Measurements from ENCODE around the gene GON4L.
A peak's percentile ranks its signal among the peaks of the same experiment; 100 is the strongest.
"Not testable (repeated sequence)": the region's sequence is repeated elsewhere in the genome, so short reads cannot be mapped to it uniquely, and the experiment has no call there.

Gene GON4L

GRCh38 chr1:155856975-155857930, at the start of gene GON4L:
Gene GON4L, minus strand, starts transcription at chr1:155857214. Its CDS starts 3,434 bp downstream, at chr1:155853780.
- H3K4me3 ChIP-seq (ENCODE audit: low read depth, low read length), result peak within 1 kb of the TSS; percentile 93
- H3K9ac ChIP-seq (ENCODE audit: low read length), result peak within 1 kb of the TSS; percentile 88
- H3K9me3 ChIP-seq (ENCODE audit: control insufficient read depth, insufficient read depth, low read depth, low read length), result no peaks in the 10 kb centered on the region
- H3K4me1 ChIP-seq (ENCODE audit: control insufficient read depth, insufficient read depth, low read length), result peaks cover 6% of the 10 kb centered on the region; the same call in 1 of the 2 replicates
- peaks cover 30% of the 10 kb centered on the region for H3K36me3 ChIP-seq (ENCODE audit: control insufficient read depth, insufficient read depth, low read length)
- no peaks in the 10 kb centered on the region; the same call in 1 of the 2 replicates for H3K27me3 ChIP-seq (ENCODE audit: control insufficient read depth, insufficient read depth, low read length)
- H3K27ac ChIP-seq (ENCODE audit: low read depth, low read length), result peak within 1 kb of the TSS; percentile 21

GRCh38 chr1:155904261-155904660, 47.2 kb upstream of the GON4L start:
- H3K4me1 ChIP-seq (ENCODE audit: control insufficient read depth, insufficient read depth, low read length), result no peaks in the 10 kb centered on the region
- no peaks in the 10 kb centered on the region for H3K27me3 ChIP-seq (ENCODE audit: control insufficient read depth, insufficient read depth, low read length)
- H3K27ac ChIP-seq (ENCODE audit: low read depth, low read length), result no peak overlapping the region
- H3K9ac ChIP-seq (ENCODE audit: low read length), result no peak overlapping the region
- H3K9me3 ChIP-seq (ENCODE audit: control insufficient read depth, insufficient read depth, low read depth, low read length), result no peaks in the 10 kb centered on the region
- no peak overlapping the region for H3K4me3 ChIP-seq (ENCODE audit: low read depth, low read length)
- peaks cover 80% of the 10 kb centered on the region for H3K36me3 ChIP-seq (ENCODE audit: control insufficient read depth, insufficient read depth, low read length)

- H3K4me1 ChIP-seq (ENCODE audit: control insufficient read depth, insufficient read depth, low read length), result no peaks in the 10 kb centered on the region
- peaks cover 71% of the 10 kb centered on the region for H3K36me3 ChIP-seq (ENCODE audit: control insufficient read depth, insufficient read depth, low read length)
- no peaks in the 10 kb centered on the region for H3K9me3 ChIP-seq (ENCODE audit: control insufficient read depth, insufficient read depth, low read depth, low read length)
- H3K9ac ChIP-seq (ENCODE audit: low read length), result no peak overlapping the region
- H3K27ac ChIP-seq (ENCODE audit: low read depth, low read length), result no peak overlapping the region
- no peak overlapping the region for H3K4me3 ChIP-seq (ENCODE audit: low read depth, low read length)
- H3K27me3 ChIP-seq (ENCODE audit: control insufficient read depth, insufficient read depth, low read length), result no peaks in the 10 kb centered on the region
Measured at GRCh38 chr1:155900161-155900560, 43.1 kb upstream of the GON4L start.

- peaks cover 66% of the 10 kb centered on the region for H3K36me3 ChIP-seq (ENCODE audit: control insufficient read depth, insufficient read depth, low read length)
- H3K9ac ChIP-seq (ENCODE audit: low read length), result no peak overlapping the region
Measured at GRCh38 chr1:155899683-155900082, 42.7 kb upstream of the GON4L start.

GRCh38 chr1:155898888-155899287, 41.9 kb upstream of the GON4L start:
- no peak overlapping the region for H3K9ac ChIP-seq (ENCODE audit: low read length)
- H3K27ac ChIP-seq (ENCODE audit: low read depth, low read length), result no peak overlapping the region
- H3K4me3 ChIP-seq (ENCODE audit: low read depth, low read length), result no peak overlapping the region
- H3K4me1 ChIP-seq (ENCODE audit: control insufficient read depth, insufficient read depth, low read length), result no peaks in the 10 kb centered on the region
- H3K9me3 ChIP-seq (ENCODE audit: control insufficient read depth, insufficient read depth, low read depth, low read length), result no peaks in the 10 kb centered on the region
- peaks cover 58% of the 10 kb centered on the region for H3K36me3 ChIP-seq (ENCODE audit: control insufficient read depth, insufficient read depth, low read length)
- H3K27me3 ChIP-seq (ENCODE audit: control insufficient read depth, insufficient read depth, low read length), result no peaks in the 10 kb centered on the region

More at GRCh38 chr1:155899683-155900082, 42.7 kb upstream of the GON4L start:
- Histone ChIP-seq H3K27ac (ENCODE audit: low read depth, low read length) (no peak overlapping the region), H3K9me3 (ENCODE audit: control insufficient read depth, insufficient read depth, low read depth, low read length) (no peaks in the 10 kb centered on the region), H3K4me3 (ENCODE audit: low read depth, low read length) (no peak overlapping the region), H3K4me1 (ENCODE audit: control insufficient read depth, insufficient read depth, low read length) (no peaks in the 10 kb centered on the region), H3K27me3 (ENCODE audit: control insufficient read depth, insufficient read depth, low read length) (no peaks in the 10 kb centered on the region)

- no peaks in the 10 kb centered on the region for H3K9me3 ChIP-seq (ENCODE audit: control insufficient read depth, insufficient read depth, low read depth, low read length)
- no peak overlapping the region for H3K4me3 ChIP-seq (ENCODE audit: low read depth, low read length)
- peaks cover 51% of the 10 kb centered on the region for H3K36me3 ChIP-seq (ENCODE audit: control insufficient read depth, insufficient read depth, low read length)
- H3K9ac ChIP-seq (ENCODE audit: low read length), result no peak overlapping the region
- no peaks in the 10 kb centered on the region for H3K4me1 ChIP-seq (ENCODE audit: control insufficient read depth, insufficient read depth, low read length)
- H3K27ac ChIP-seq (ENCODE audit: low read depth, low read length), result no peak overlapping the region
- H3K27me3 ChIP-seq (ENCODE audit: control insufficient read depth, insufficient read depth, low read length), result no peaks in the 10 kb centered on the region
Measured at GRCh38 chr1:155897746-155898145, 40.7 kb upstream of the GON4L start.

- H3K4me1 ChIP-seq (ENCODE audit: control insufficient read depth, insufficient read depth, low read length); H3K9ac ChIP-seq (ENCODE audit: low read length); H3K27ac ChIP-seq (ENCODE audit: low read depth, low read length); H3K27me3 ChIP-seq (ENCODE audit: control insufficient read depth, insufficient read depth, low read length); H3K9me3 ChIP-seq (ENCODE audit: control insufficient read depth, insufficient read depth, low read depth, low read length); H3K4me3 ChIP-seq (ENCODE audit: low read depth, low read length): not testable (repeated sequence)
- peaks cover 42% of the 10 kb centered on the region for H3K36me3 ChIP-seq (ENCODE audit: control insufficient read depth, insufficient read depth, low read length)
Measured at GRCh38 chr1:155896476-155896875, 39.5 kb upstream of the GON4L start.

- not testable (repeated sequence) for H3K27me3 ChIP-seq (ENCODE audit: control insufficient read depth, insufficient read depth, low read length); H3K27ac ChIP-seq (ENCODE audit: low read depth, low read length); H3K9ac ChIP-seq (ENCODE audit: low read length); H3K4me1 ChIP-seq (ENCODE audit: control insufficient read depth, insufficient read depth, low read length); H3K9me3 ChIP-seq (ENCODE audit: control insufficient read depth, insufficient read depth, low read depth, low read length); H3K4me3 ChIP-seq (ENCODE audit: low read depth, low read length)
- peaks cover 33% of the 10 kb centered on the region for H3K36me3 ChIP-seq (ENCODE audit: control insufficient read depth, insufficient read depth, low read length)
Measured at GRCh38 chr1:155895617-155896016, 38.6 kb upstream of the GON4L start.

- Histone ChIP-seq H3K27me3 (ENCODE audit: control insufficient read depth, insufficient read depth, low read length) (no peaks in the 10 kb centered on the region), H3K36me3 (ENCODE audit: control insufficient read depth, insufficient read depth, low read length) (peaks cover 13% of the 10 kb centered on the region), H3K4me3 (ENCODE audit: low read depth, low read length) (no peak overlapping the region), H3K9ac (ENCODE audit: low read length) (no peak overlapping the region), H3K4me1 (ENCODE audit: control insufficient read depth, insufficient read depth, low read length) (no peaks in the 10 kb centered on the region), H3K27ac (ENCODE audit: low read depth, low read length) (no peak overlapping the region), H3K9me3 (ENCODE audit: control insufficient read depth, insufficient read depth, low read depth, low read length) (no peaks in the 10 kb centered on the region)
Measured at GRCh38 chr1:155893389-155894142, 36.6 kb upstream of the GON4L start.

GRCh38 chr1:155892796-155893195, 35.8 kb upstream of the GON4L start:
- Histone ChIP-seq H3K9me3 (ENCODE audit: control insufficient read depth, insufficient read depth, low read depth, low read length) (no peaks in the 10 kb centered on the region), H3K4me3 (ENCODE audit: low read depth, low read length) (no peak overlapping the region), H3K27me3 (ENCODE audit: control insufficient read depth, insufficient read depth, low read length) (no peaks in the 10 kb centered on the region), H3K4me1 (ENCODE audit: control insufficient read depth, insufficient read depth, low read length) (no peaks in the 10 kb centered on the region), H3K9ac (ENCODE audit: low read length) (no peak overlapping the region), H3K36me3 (ENCODE audit: control insufficient read depth, insufficient read depth, low read length) (peaks cover 8% of the 10 kb centered on the region), H3K27ac (ENCODE audit: low read depth, low read length) (no peak overlapping the region)

GRCh38 chr1:155890251-155890650, 33.2 kb upstream of the GON4L start:
- H3K4me3 ChIP-seq (ENCODE audit: low read depth, low read length), result no peak overlapping the region
- H3K9ac ChIP-seq (ENCODE audit: low read length), result no peak overlapping the region
- no peaks in the 10 kb centered on the region for H3K27me3 ChIP-seq (ENCODE audit: control insufficient read depth, insufficient read depth, low read length)
- no peaks in the 10 kb centered on the region for H3K36me3 ChIP-seq (ENCODE audit: control insufficient read depth, insufficient read depth, low read length)
- no peaks in the 10 kb centered on the region for H3K9me3 ChIP-seq (ENCODE audit: control insufficient read depth, insufficient read depth, low read depth, low read length)
- no peak overlapping the region for H3K27ac ChIP-seq (ENCODE audit: low read depth, low read length)
- no peaks in the 10 kb centered on the region for H3K4me1 ChIP-seq (ENCODE audit: control insufficient read depth, insufficient read depth, low read length)

Measured in HUES6 (cell line).